Right lobe of liver (tissue), 4 donors: ENCODE data around the gene ACVR2B.

Source experiments
- POLR2A ChIP-seq: fragments of 450-650 bp; IDR thresholded peaks from one replicate; pipeline ENCODE4 v1.6.1; 2017; ENCODE audit warnings: antibody characterized with exemption, mild to moderate bottlenecking
- TF ChIP-seq, protein P1 (sequence below), 4 donors: fragments of 200-600 bp in 3 of 4; fragments of 450-650 bp in 1 of 4; IDR thresholded peaks; one replicate each; pipeline versions ENCODE4 v1.5.1 to v1.8.0; 2016 to 2022; ENCODE audit warnings: antibody characterized with exemption in 4 of 4, mild to moderate bottlenecking in 2 of 4
- donor health status: DM: no; HTN: no; CAD: no.
- donor health status: DM: no; HTN: no; CAD: no.
- donor health status: DM: no; HTN: yes; CAD: no.

DNA sequence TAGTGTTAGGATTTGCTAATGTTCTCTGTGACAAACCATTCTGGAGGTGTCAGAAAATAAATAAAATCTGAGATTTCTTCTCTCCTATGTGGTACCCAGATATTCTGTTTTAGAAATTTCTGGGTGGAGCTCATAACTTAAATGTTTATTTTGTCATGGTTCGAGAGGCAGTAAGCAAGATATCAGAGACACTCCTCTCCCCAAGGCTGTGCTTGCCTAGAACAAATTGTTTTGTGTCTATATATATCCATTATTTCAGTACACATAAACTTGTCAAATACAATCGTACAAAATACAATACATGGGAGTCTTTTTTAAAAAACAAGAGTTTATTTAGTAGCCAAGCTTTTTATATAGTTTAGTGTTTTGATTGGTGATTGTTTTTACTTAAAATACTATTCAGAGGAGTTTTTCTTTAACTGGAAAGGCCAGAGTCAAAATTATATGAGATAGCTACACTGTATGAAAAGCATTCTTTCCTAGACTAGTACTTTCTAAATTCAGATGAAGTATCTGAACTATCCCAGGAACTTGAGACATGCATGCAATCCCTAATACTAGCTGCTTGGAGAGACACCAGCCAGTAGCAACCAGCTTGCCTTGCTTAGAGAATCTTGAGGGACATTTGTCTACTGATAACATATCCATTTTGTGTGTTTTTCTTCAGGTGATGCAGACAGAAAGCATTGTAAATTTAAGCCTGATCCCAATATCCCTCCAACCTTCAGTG lies 47.2 kb downstream of the ACVR2B start:
- TF ChIP-seq, protein P1, sequence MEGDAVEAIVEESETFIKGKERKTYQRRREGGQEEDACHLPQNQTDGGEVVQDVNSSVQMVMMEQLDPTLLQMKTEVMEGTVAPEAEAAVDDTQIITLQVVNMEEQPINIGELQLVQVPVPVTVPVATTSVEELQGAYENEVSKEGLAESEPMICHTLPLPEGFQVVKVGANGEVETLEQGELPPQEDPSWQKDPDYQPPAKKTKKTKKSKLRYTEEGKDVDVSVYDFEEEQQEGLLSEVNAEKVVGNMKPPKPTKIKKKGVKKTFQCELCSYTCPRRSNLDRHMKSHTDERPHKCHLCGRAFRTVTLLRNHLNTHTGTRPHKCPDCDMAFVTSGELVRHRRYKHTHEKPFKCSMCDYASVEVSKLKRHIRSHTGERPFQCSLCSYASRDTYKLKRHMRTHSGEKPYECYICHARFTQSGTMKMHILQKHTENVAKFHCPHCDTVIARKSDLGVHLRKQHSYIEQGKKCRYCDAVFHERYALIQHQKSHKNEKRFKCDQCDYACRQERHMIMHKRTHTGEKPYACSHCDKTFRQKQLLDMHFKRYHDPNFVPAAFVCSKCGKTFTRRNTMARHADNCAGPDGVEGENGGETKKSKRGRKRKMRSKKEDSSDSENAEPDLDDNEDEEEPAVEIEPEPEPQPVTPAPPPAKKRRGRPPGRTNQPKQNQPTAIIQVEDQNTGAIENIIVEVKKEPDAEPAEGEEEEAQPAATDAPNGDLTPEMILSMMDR (IDR thresholded peaks at IDR 0.05): no peak
- no peak for TF ChIP-seq POLR2A
